ENCODE measurements around the gene ZNF213.

ZNF213 gene, protein sequence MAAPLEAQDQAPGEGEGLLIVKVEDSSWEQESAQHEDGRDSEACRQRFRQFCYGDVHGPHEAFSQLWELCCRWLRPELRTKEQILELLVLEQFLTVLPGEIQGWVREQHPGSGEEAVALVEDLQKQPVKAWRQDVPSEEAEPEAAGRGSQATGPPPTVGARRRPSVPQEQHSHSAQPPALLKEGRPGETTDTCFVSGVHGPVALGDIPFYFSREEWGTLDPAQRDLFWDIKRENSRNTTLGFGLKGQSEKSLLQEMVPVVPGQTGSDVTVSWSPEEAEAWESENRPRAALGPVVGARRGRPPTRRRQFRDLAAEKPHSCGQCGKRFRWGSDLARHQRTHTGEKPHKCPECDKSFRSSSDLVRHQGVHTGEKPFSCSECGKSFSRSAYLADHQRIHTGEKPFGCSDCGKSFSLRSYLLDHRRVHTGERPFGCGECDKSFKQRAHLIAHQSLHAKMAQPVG

GRCh38 chr16:3134338-3135125, at the start of gene ZNF213:
ZNF213 (plus strand) TSS chr16:3135029; CDS start chr16:3137281, 2,252 bp downstream.
- FAIRE-seq (no peak), DNase-seq (ENCODE audit: insufficient read length, low spot score) (peak; percentile 82)
- TF ChIP-seq, protein P1, sequence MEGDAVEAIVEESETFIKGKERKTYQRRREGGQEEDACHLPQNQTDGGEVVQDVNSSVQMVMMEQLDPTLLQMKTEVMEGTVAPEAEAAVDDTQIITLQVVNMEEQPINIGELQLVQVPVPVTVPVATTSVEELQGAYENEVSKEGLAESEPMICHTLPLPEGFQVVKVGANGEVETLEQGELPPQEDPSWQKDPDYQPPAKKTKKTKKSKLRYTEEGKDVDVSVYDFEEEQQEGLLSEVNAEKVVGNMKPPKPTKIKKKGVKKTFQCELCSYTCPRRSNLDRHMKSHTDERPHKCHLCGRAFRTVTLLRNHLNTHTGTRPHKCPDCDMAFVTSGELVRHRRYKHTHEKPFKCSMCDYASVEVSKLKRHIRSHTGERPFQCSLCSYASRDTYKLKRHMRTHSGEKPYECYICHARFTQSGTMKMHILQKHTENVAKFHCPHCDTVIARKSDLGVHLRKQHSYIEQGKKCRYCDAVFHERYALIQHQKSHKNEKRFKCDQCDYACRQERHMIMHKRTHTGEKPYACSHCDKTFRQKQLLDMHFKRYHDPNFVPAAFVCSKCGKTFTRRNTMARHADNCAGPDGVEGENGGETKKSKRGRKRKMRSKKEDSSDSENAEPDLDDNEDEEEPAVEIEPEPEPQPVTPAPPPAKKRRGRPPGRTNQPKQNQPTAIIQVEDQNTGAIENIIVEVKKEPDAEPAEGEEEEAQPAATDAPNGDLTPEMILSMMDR (IDR thresholded peaks at IDR 0.05; ENCODE audit: insufficient read depth, missing control alignments), result no peak

DNA sequence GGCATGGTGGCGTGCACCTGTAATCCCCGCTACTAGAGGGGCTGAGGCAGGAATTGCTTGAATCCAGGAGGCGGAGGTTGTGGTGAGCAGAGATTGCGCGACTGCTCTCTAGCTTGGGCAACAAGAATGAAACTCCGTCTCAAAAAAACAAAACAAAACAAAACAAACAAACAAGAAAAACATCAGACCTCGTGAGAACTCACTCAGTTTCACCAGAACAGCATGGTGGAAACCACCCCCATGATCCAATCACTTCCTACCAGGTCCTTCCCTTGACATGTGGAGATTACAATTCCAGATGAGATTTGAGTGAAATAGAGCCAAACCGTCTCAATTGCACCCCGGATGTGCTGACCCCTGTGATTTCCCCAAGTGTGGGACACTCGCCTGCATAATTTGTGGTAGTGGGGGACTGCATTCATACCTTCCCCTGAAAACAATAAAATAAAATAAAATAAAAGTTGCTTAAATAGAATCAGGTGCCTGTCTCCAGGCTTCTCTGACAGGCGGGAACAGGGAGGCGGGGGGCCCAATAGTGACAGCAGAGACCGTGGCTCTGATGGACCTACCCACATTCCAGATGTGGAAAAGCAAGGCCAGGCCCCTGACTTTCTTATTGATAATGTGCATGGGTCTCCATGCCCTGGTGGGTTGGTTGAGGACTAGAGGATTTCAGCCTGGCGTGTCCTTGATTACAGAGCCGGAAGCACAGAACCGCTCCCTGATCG, 48.8 kb upstream of the ZNF213 start:
- TF ChIP-seq, protein P1 (IDR thresholded peaks at IDR 0.05; ENCODE audit: insufficient read depth, missing control alignments), result no peak
- FAIRE-seq, result no peak

GRCh38 chr16:3086596-3087242, 48.1 kb upstream of the ZNF213 start:
- no peak for DNase-seq (ENCODE audit: insufficient read length, low spot score)
- FAIRE-seq, result no peak
- TF ChIP-seq, protein P1 (IDR thresholded peaks at IDR 0.05; ENCODE audit: insufficient read depth, missing control alignments), result no peak

More for the DNA sequence above, 48.8 kb upstream of the ZNF213 start:
- no peak for DNase-seq (ENCODE audit: insufficient read length, low spot score)

- TF ChIP-seq, protein P1 (IDR thresholded peaks at IDR 0.05; ENCODE audit: insufficient read depth, missing control alignments), result no peak
- no peak for DNase-seq (ENCODE audit: insufficient read length, low spot score)
Measured at GRCh38 chr16:3087243-3088235, 47.3 kb upstream of the ZNF213 start.

DNA sequence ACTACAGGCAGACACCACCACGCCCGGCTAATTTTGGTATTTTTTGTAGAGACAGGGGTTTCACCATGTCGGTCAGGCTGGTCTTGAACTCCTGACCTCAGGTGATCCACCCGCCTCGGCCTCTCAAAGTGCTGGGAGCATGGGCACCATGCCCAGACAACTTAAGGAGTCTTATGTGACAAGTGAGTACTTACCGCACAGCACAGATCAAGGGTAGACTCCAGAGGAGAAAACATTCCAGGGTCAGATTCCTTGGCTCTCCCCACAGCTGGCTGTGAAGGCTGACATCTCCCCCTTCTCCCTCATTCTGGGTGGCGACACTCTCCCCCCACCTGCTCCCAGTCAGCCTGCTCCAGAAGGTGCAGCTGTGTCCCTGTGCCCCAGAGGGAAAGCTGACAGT, 46.4 kb upstream of the ZNF213 start:
- TF ChIP-seq, protein P1 (IDR thresholded peaks at IDR 0.05; ENCODE audit: insufficient read depth, missing control alignments), result no peak
- DNase-seq (ENCODE audit: insufficient read length, low spot score), result no peak
- FAIRE-seq, result no peak

More at GRCh38 chr16:3087243-3088235, 47.3 kb upstream of the ZNF213 start:
- no peak for FAIRE-seq
